HG03342 (cell line): ENCODE measurements around the gene ZNF606.

Source experiments
- ATAC-seq: cut with Tn5 transposase; IDR thresholded peaks from one replicate; pipeline ENCODE4 v1.9.1; 2021; ENCODE audit warnings: mild to moderate bottlenecking, moderate library complexity; ENCODE audit not compliant: unreplicated experiment

Gene ZNF606

DNA sequence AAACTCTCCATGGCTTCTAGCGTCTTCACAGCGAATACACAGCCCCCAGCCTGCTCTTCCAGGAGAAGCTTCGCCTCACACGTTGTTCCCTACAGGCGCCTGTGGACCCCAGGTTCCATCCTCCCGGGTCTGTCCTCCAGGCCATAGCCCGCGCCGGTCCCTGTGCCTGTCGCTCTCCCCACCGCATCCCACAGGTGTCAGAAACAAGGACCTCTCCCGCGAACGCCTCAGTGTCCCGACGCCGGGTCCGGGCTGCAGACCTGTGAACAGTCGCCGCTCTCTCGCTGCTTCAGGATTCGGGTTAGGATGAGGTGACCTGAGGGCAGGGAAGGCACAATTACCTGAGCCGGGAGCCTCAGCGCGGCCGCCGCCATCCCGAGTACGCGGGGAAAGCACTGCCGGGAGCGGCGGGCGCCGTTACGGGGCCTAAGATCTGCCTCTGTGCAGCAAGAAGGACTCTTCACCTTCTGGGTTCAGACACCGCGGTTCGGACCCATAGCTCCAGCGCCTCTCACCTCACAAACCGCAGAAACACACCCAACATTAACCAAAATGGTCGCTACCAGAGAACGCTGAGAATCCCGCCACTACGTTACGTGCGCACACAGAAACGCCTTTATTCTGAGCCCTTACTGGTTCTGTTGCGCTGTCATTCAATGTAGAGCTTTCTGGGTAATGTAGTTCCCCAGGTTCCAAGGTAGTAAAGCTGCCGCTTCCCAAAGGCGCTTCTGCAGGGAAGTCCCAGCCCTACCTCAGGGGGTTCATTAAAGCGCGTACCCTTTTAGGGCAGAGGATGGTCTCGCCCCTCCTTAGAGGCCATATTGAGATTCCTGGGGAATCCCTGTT, 67.6 kb downstream of the ZNF606 start, which contains the start of gene ZNF418:
Gene ZNF418 (minus strand): TSS at position 583 of the 846 bp plus-strand sequence. CDS start 1,580 bp downstream, outside the sequence.
- no peak for ATAC-seq

DNA sequence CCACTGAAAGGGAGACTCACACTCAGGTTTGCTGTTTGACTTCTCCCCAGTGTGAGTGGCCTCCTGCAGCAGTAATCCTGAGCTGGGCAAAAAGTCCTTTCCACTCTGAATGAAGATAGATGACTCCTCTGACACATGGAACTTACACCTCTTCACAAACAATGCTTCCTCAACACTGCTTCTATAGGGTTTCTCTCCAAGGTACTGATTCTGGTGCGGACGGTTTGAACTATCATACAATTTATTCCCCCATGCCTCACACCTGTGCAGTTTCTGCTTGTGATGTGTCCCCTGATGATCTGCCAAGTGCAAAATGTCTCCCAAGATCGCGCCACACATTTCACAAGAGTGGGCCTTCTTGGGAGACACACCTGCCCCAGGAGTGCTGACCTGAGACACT, 75.0 kb downstream of the ZNF606 start:
- ATAC-seq, result no peak
